Activated CD8-positive, alpha-beta T cell treated with anti-CD3 and anti-CD28 coated beads, Interleukin-2, amount 10 ng/mL, durations not matched to agents 7 days and 5 days (primary cell): ENCODE results near the gene ANKRD18B. TPM values are rescaled to one million over a fixed set of nuclear protein-coding genes. Genes with fewer than 3 reads are reported as not detected.
"Not testable (repeated sequence)": the region's sequence is repeated elsewhere in the genome, so short reads cannot be mapped to it uniquely, and the experiment has no call there.

Source experiments
- ATAC-seq: fragments of 150-1000 bp; cut with Tn5 transposase; one replicate; pipeline ENCODE4 v1.10.0; 2021; ENCODE audit warnings: moderate library complexity
- CTCF ChIA-PET: fragments of 350-600 bp; sonication (Branson Sonifier 250); formaldehyde crosslinking; loops from one replicate; lab custom pipeline; 2021; ENCODE audit warnings: antibody characterized with exemption; lab: Charles Lee
- POLR2A ChIA-PET: fragments of 350-600 bp; sonication (Branson Sonifier 250); formaldehyde crosslinking; loops from one replicate; lab custom pipeline; 2021; ENCODE audit warnings: antibody characterized with exemption; lab: Charles Lee
- DNase-seq: peaks from one replicate; pipeline ENCODE4 v3.0.0-alpha.2; 2020
- H3K27ac Mint-ChIP-seq: one replicate; pipeline ENCODE4 v1.8.0; 2021; ENCODE audit warnings: mild to moderate bottlenecking, mixed read lengths
- H3K27me3 Mint-ChIP-seq: one replicate; pipeline ENCODE4 v1.8.0; 2021; ENCODE audit warnings: low read depth, mixed read lengths
- H3K36me3 Mint-ChIP-seq: one replicate; pipeline ENCODE4 v1.8.0; 2021; ENCODE audit warnings: low read depth, mixed read lengths
- H3K4me1 Mint-ChIP-seq: one replicate; pipeline ENCODE4 v1.8.0; 2021; ENCODE audit warnings: low read depth, mixed read lengths
- H3K4me3 Mint-ChIP-seq: one replicate; pipeline ENCODE4 v1.8.0; 2021; ENCODE audit warnings: mild to moderate bottlenecking, mixed read lengths
- H3K9me3 Mint-ChIP-seq: one replicate; pipeline ENCODE4 v1.8.0; 2022; ENCODE audit warnings: mixed read lengths; ENCODE audit not compliant: insufficient read depth
- total RNA-seq, 2 experiments: library from RNA; stranded (reverse); gene quantifications; one replicate each; pipeline ENCODE4 v1.2.3, GENCODE V29; 2021

The ANKRD18B gene
- total RNA-seq, result not detected

GRCh38 chr9:33523397-33524305, at the start of gene ANKRD18B:
TSS of gene ANKRD18B (plus strand) at chr9:33524251. CDS start at chr9:33524490, 239 bp downstream.
- Mint-ChIP-seq H3K4me3 (peak within 1 kb of the TSS; percentile 72), H3K4me1 (peaks cover 15% of the 10 kb centered on the region), H3K27me3 (peaks cover 50% of the 10 kb centered on the region)
- peak; percentile 99 for ATAC-seq
- H3K27ac Mint-ChIP-seq, H3K9me3 Mint-ChIP-seq, H3K36me3 Mint-ChIP-seq: not testable (repeated sequence)
- ChIA-PET CTCF (interaction anchor here (1.0 to 1.2 kb wide), 2 partner anchors 12 to 50 kb away, joined by 3 read pairs; partner anchors contain the start of gene NOL6), POLR2A (interaction anchor here (0.6 to 1.0 kb wide), 2 partner anchors 50 to 145 kb away, joined by 3 read pairs; partner anchors contain the start of gene NOL6)
- peak; percentile 67 for DNase-seq

GRCh38 chr9:33475357-33475756, 48.7 kb upstream of the ANKRD18B start:
- POLR2A ChIA-PET, result interaction anchor here (2.7 kb wide), 1 partner anchor 60 kb away, joined by 13 read pairs; no protein-coding TSS in a partner anchor
- Mint-ChIP-seq H3K27ac (no peak overlapping the region), H3K9me3 (no peaks in the 10 kb centered on the region), H3K36me3 (peaks cover 16% of the 10 kb centered on the region), H3K27me3 (no peaks in the 10 kb centered on the region), H3K4me3 (no peak overlapping the region), H3K4me1 (peaks cover 28% of the 10 kb centered on the region)
- DNase-seq (no peak), ATAC-seq (no peak)
- CTCF ChIA-PET, result interaction anchor here (0.6 to 5.8 kb wide), 6 partner anchors 8 to 101 kb away, joined by 3 to 48 read pairs (median 17); partner anchors contain the start of gene AQP3

GRCh38 chr9:33476503-33476902, 47.5 kb upstream of the ANKRD18B start:
- ChIA-PET POLR2A (no interaction called here), CTCF (interaction anchor here (3.0 to 5.8 kb wide), 2 partner anchors 9 to 61 kb away, joined by 21 to 48 read pairs; no protein-coding TSS in a partner anchor)
- H3K4me3 Mint-ChIP-seq, result no peak overlapping the region
- peaks cover 10% of the 10 kb centered on the region for H3K36me3 Mint-ChIP-seq
- DNase-seq (no peak), ATAC-seq (no peak)
- no peaks in the 10 kb centered on the region for H3K27me3 Mint-ChIP-seq
- peaks cover 23% of the 10 kb centered on the region for H3K4me1 Mint-ChIP-seq
- H3K27ac Mint-ChIP-seq, result no peak overlapping the region
- no peaks in the 10 kb centered on the region for H3K9me3 Mint-ChIP-seq

GRCh38 chr9:33480106-33480505, 43.9 kb upstream of the ANKRD18B start:
- H3K27me3 Mint-ChIP-seq, result peaks cover under 1% of the 10 kb centered on the region
- ATAC-seq (no peak), DNase-seq (no peak)
- no peak overlapping the region for H3K4me3 Mint-ChIP-seq
- POLR2A ChIA-PET, result no interaction called here
- H3K36me3 Mint-ChIP-seq, result no peaks in the 10 kb centered on the region
- H3K9me3 Mint-ChIP-seq, result no peaks in the 10 kb centered on the region
- no peaks in the 10 kb centered on the region for H3K4me1 Mint-ChIP-seq
- H3K27ac Mint-ChIP-seq, result no peak overlapping the region
- CTCF ChIA-PET, result no interaction called here

- ATAC-seq (no peak), DNase-seq (no peak)
- Mint-ChIP-seq H3K4me3 (no peak overlapping the region), H3K27me3 (peaks cover 2% of the 10 kb centered on the region), H3K36me3 (no peaks in the 10 kb centered on the region), H3K9me3 (no peaks in the 10 kb centered on the region), H3K27ac (no peak overlapping the region), H3K4me1 (no peaks in the 10 kb centered on the region)
- ChIA-PET CTCF (no interaction called here), POLR2A (no interaction called here)
Observed at GRCh38 chr9:33480976-33481375, 43.1 kb upstream of the ANKRD18B start.

GRCh38 chr9:33485312-33485711, 38.7 kb upstream of the ANKRD18B start:
- POLR2A ChIA-PET, H3K4me3 Mint-ChIP-seq, H3K4me1 Mint-ChIP-seq, H3K27ac Mint-ChIP-seq, H3K9me3 Mint-ChIP-seq, ATAC-seq, DNase-seq, H3K27me3 Mint-ChIP-seq, H3K36me3 Mint-ChIP-seq: not testable (repeated sequence)
- CTCF ChIA-PET, result interaction anchor here (1.7 kb wide), 1 partner anchor 19 kb away, joined by 5 read pairs; no protein-coding TSS in a partner anchor

GRCh38 chr9:33489066-33489465, 35.0 kb upstream of the ANKRD18B start:
- POLR2A ChIA-PET, result no interaction called here
- CTCF ChIA-PET, result interaction anchor here (1.3 to 1.8 kb wide), 3 partner anchors 10 to 115 kb away, joined by 3 to 4 read pairs (median 4); no protein-coding TSS in a partner anchor
- no peak overlapping the region for H3K4me3 Mint-ChIP-seq

GRCh38 chr9:33493819-33494218, 30.2 kb upstream of the ANKRD18B start:
- H3K27ac Mint-ChIP-seq, H3K4me1 Mint-ChIP-seq, POLR2A ChIA-PET, DNase-seq, H3K27me3 Mint-ChIP-seq, H3K4me3 Mint-ChIP-seq, CTCF ChIA-PET, H3K36me3 Mint-ChIP-seq, H3K9me3 Mint-ChIP-seq, ATAC-seq: not testable (repeated sequence)

More at GRCh38 chr9:33489066-33489465, 35.0 kb upstream of the ANKRD18B start:
- DNase-seq (no peak), ATAC-seq (no peak)
- no peaks in the 10 kb centered on the region for H3K36me3 Mint-ChIP-seq
- no peaks in the 10 kb centered on the region for H3K4me1 Mint-ChIP-seq
- peaks cover 5% of the 10 kb centered on the region for H3K27me3 Mint-ChIP-seq
- no peak overlapping the region for H3K27ac Mint-ChIP-seq
- no peaks in the 10 kb centered on the region for H3K9me3 Mint-ChIP-seq

GRCh38 chr9:33498387-33498786, 25.7 kb upstream of the ANKRD18B start:
- Mint-ChIP-seq H3K27me3 (peaks cover 7% of the 10 kb centered on the region), H3K4me1 (no peaks in the 10 kb centered on the region), H3K36me3 (no peaks in the 10 kb centered on the region), H3K4me3 (no peak overlapping the region), H3K27ac (no peak overlapping the region), H3K9me3 (no peaks in the 10 kb centered on the region)
- CTCF ChIA-PET, result no interaction called here
- DNase-seq (no peak), ATAC-seq (no peak)
- POLR2A ChIA-PET, result no interaction called here

GRCh38 chr9:33506626-33507370, 17.3 kb upstream of the ANKRD18B start:
- DNase-seq (no peak), ATAC-seq (no peak)
- H3K36me3 Mint-ChIP-seq, result no peaks in the 10 kb centered on the region
- H3K27me3 Mint-ChIP-seq, result peaks cover 2% of the 10 kb centered on the region
- no peak overlapping the region for H3K27ac Mint-ChIP-seq
- CTCF ChIA-PET, result no interaction called here
- POLR2A ChIA-PET, result no interaction called here
- H3K4me1 Mint-ChIP-seq, result peaks cover 7% of the 10 kb centered on the region
- H3K4me3 Mint-ChIP-seq, result no peak overlapping the region
- H3K9me3 Mint-ChIP-seq, result no peaks in the 10 kb centered on the region

- peaks cover 8% of the 10 kb centered on the region for H3K27me3 Mint-ChIP-seq
- ChIA-PET CTCF (interaction anchor here (0.8 to 1.3 kb wide), 5 partner anchors 37 to 135 kb away, joined by 3 to 5 read pairs (median 4); partner anchors contain the start of gene NOL6), POLR2A (no interaction called here)
- peak overlapping the region; percentile 90 for H3K4me3 Mint-ChIP-seq
- H3K9me3 Mint-ChIP-seq, result no peaks in the 10 kb centered on the region
- H3K4me1 Mint-ChIP-seq, result peaks cover 7% of the 10 kb centered on the region
- DNase-seq (peak; percentile 44), ATAC-seq (peak; percentile 92)
- peak overlapping the region; percentile 89 for H3K27ac Mint-ChIP-seq
- H3K36me3 Mint-ChIP-seq, result no peaks in the 10 kb centered on the region
Observed at GRCh38 chr9:33510262-33511183, 13.5 kb upstream of the ANKRD18B start.
